ENCODE measurements around the gene SPPL2C. TPM values are rescaled to one million over a fixed set of nuclear protein-coding genes. Genes with fewer than 3 reads are reported as not detected.

SPPL2C gene
- total RNA-seq, 3 donors from 2014 or later: not detected

DNA sequence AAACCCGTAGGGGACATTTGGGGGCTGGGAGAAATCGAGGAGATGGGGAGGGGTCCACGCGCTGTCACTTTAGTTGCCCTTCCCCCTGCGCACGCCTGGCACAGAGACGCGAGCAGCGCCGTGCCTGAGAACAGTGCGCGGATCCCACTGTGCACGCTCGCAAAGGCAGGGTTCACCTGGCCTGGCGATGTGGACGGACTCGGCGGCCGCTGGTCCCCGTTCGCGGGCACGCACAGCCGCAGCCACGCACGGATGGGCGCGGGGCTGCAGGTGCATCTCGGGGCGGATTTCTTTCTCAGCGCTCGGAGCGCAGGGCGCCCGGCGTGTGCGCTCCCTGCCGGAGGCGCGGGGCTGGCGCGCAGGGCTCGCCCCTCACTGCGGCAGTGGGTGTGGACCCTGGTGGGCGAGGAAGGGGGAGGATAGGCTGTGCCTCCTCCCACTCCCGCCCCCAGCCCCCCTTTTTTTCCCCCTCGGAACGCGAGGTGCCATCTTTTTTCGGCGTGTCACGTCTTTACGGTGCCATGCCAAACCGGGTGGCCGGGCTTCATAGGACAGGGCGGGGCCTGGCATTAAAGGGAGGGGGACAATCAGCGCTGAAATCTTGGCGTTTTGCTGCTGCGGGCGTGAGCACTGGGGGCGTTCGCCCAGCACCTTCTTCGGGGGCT is 50.8 kb downstream of the SPPL2C start:
- Histone ChIP-seq H3K27ac (peak overlapping the region in 1 of 2 donors; percentile 42), H3K27me3 (peaks cover 0 to 28% of the 10 kb centered on the region in 2 donors), H3K9me3 (no peaks in the 10 kb centered on the region), H3K36me3 (no peaks in the 10 kb centered on the region), H3K4me1 (peaks cover 0 to 8% of the 10 kb centered on the region in 2 donors), H3K4me3 (peak overlapping the region; percentile 70 to 96 (median 81))
- TF ChIP-seq POLR2AphosphoS5 (IDR thresholded peaks at IDR 0.05) (no peak), POLR2A (IDR thresholded peaks at IDR 0.05) (no peak)
- TF ChIP-seq, protein P1, sequence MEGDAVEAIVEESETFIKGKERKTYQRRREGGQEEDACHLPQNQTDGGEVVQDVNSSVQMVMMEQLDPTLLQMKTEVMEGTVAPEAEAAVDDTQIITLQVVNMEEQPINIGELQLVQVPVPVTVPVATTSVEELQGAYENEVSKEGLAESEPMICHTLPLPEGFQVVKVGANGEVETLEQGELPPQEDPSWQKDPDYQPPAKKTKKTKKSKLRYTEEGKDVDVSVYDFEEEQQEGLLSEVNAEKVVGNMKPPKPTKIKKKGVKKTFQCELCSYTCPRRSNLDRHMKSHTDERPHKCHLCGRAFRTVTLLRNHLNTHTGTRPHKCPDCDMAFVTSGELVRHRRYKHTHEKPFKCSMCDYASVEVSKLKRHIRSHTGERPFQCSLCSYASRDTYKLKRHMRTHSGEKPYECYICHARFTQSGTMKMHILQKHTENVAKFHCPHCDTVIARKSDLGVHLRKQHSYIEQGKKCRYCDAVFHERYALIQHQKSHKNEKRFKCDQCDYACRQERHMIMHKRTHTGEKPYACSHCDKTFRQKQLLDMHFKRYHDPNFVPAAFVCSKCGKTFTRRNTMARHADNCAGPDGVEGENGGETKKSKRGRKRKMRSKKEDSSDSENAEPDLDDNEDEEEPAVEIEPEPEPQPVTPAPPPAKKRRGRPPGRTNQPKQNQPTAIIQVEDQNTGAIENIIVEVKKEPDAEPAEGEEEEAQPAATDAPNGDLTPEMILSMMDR (IDR thresholded peaks at IDR 0.05): no peak
- peak in 1 of 2 donors; percentile 62 for DNase-seq (ENCODE audit: low spot score in 2 of 2)
- intact Hi-C loops (cut with DNase I; ENCODE audit: low total_unique reads): no loop called here

DNA sequence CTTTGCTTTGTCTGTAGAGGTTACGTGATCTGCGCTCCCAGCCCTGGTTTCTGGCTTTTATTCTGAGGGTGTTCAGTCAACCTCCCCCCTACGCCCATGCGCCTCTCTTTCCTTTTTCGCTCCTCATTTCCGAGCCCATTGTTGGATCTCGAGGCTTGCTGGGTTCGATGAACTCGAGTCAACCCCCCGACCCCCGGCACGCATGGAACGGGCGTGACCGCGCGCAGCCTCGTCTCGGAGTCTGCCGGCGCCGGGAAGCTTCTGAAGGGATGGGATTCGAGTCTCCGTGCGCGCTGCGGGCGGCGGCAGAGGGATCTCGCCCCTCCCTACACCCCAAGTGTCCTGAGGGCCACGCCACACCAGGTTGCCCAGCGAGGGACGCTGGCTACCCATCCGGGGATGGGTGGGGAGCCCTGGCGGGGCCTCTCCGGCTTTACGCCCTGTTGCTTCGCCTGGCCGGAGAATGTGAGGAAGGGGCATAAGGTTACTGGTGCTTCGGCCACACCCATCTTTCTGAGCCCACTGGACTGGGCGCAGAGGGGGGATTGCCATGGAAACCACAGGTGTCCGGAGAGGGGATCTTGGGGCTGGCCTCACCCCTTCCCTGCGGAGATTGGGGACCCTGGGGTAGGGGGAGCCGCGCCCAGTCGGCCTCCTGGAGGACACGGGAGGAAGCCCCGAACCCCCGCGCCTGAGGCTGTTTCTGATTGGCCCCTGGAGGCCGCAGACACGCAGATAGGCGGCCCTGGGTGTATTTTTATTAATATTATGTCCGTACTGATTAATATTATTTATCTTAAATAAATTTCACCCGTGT is 51.5 kb downstream of the SPPL2C start:
- Histone ChIP-seq H3K27me3 (peaks cover 0 to 28% of the 10 kb centered on the region in 2 donors), H3K9me3 (no peaks in the 10 kb centered on the region), H3K36me3 (no peaks in the 10 kb centered on the region), H3K4me3 (peak overlapping the region; percentile 70 to 96 (median 81)), H3K4me1 (peaks cover 0 to 8% of the 10 kb centered on the region in 2 donors), H3K27ac (peak overlapping the region in 1 of 2 donors; percentile 10)
- intact Hi-C loops (cut with DNase I; ENCODE audit: low total_unique reads): no loop called here
- no peak for TF ChIP-seq POLR2A (IDR thresholded peaks at IDR 0.05)
- TF ChIP-seq, protein P1 (IDR thresholded peaks at IDR 0.05): no peak
- TF ChIP-seq POLR2AphosphoS5 (IDR thresholded peaks at IDR 0.05): no peak
- no peak for DNase-seq (ENCODE audit: low spot score in 2 of 2)

Other genes with a start within 250 kb of the SPPL2C start
- gene CRHR1, start 60.6 kb upstream of the SPPL2C start, total RNA-seq: 1 to 10 TPM in 2 of 3 donors, not detected in 1; 1.6 to 2.8 TPM
- gene MAPT, start 49.7 kb downstream of the SPPL2C start, total RNA-seq: 10 to 100 TPM in 2 of 3 donors, 1 to 10 TPM in 1; 9.9 to 15.1 (median 12.4) TPM
- not detected for gene STH, start 154.4 kb downstream of the SPPL2C start, total RNA-seq

Data from breast epithelium (tissue), 4 donors.